SKM-1 treated with dmso at 0.1 percent for 144 hours (cell line): Measurements from ENCODE around the gene CALHM6.
A peak's percentile ranks its signal among the peaks of the same experiment; 100 is the strongest.

ENCODE experiments used
- DNase-seq: peaks from one replicate; lab custom pipeline; 2025; ENCODE audit not compliant: unreplicated experiment; lab: John Stamatoyannopoulos, UW

The CALHM6 gene

GRCh38 chr6:116461331-116461931 is at the start of gene CALHM6:
TSS of gene CALHM6 (plus strand) at chr6:116461375. CDS start at chr6:116461930, 555 bp downstream.
- DNase-seq, result no peak

- no peak for DNase-seq
Measured at GRCh38 chr6:116412270-116412669, 48.9 kb upstream of the CALHM6 start.

- DNase-seq, result no peak
Measured at GRCh38 chr6:116413357-116413756, 47.8 kb upstream of the CALHM6 start.

GRCh38 chr6:116417661-116418060 is 43.5 kb upstream of the CALHM6 start:
- DNase-seq, result no peak

GRCh38 chr6:116419069-116419786 is 41.9 kb upstream of the CALHM6 start:
- no peak for DNase-seq

- no peak for DNase-seq
Measured at GRCh38 chr6:116420341-116420740, 40.8 kb upstream of the CALHM6 start.

GRCh38 chr6:116422238-116422637 is 38.9 kb upstream of the CALHM6 start:
- no peak for DNase-seq

GRCh38 chr6:116424001-116424400 is 37.2 kb upstream of the CALHM6 start:
- DNase-seq, result no peak

GRCh38 chr6:116426551-116426950 is 34.6 kb upstream of the CALHM6 start:
- no peak for DNase-seq

- DNase-seq, result no peak
Measured at GRCh38 chr6:116429111-116429510, 32.1 kb upstream of the CALHM6 start.

- no peak for DNase-seq
Measured at GRCh38 chr6:116430860-116431259, 30.3 kb upstream of the CALHM6 start.

- no peak for DNase-seq
Measured at GRCh38 chr6:116431964-116432595, 29.1 kb upstream of the CALHM6 start.

- no peak for DNase-seq
Measured at GRCh38 chr6:116433206-116433712, 27.9 kb upstream of the CALHM6 start.

- no peak for DNase-seq
Measured at GRCh38 chr6:116434056-116434725, 27.0 kb upstream of the CALHM6 start.

GRCh38 chr6:116436586-116436985 is 24.6 kb upstream of the CALHM6 start:
- DNase-seq, result no peak

GRCh38 chr6:116437656-116438055 is 23.5 kb upstream of the CALHM6 start:
- DNase-seq, result no peak

- no peak for DNase-seq
Measured at GRCh38 chr6:116438590-116439448, 22.4 kb upstream of the CALHM6 start.

GRCh38 chr6:116439522-116440051 is 21.6 kb upstream of the CALHM6 start:
- DNase-seq, result no peak

GRCh38 chr6:116443105-116443504 is 18.1 kb upstream of the CALHM6 start:
- no peak for DNase-seq

- peak; percentile 49 for DNase-seq
Measured at GRCh38 chr6:116444092-116444491, 17.1 kb upstream of the CALHM6 start.
